Measurements from ENCODE around the gene SKP1. TPM values are rescaled to one million over a fixed set of nuclear protein-coding genes. Genes with fewer than 3 reads are reported as not detected.

SKP1 gene
- total RNA-seq, 1 experiment from 2014 or later, result 348 TPM

- H2BK20ac ChIP-seq (ENCODE audit: low read depth, low read length, poor library complexity, severe bottlenecking), result no peak overlapping the region
- no peak overlapping the region for H4K5ac ChIP-seq (ENCODE audit: insufficient read length, low read depth, low read length)
- H3K18ac ChIP-seq (ENCODE audit: insufficient read length, low read depth, low read length), result no peak overlapping the region
- H3K4me2 ChIP-seq (ENCODE audit: insufficient read depth, insufficient read length, low read length), result no peak overlapping the region
- Mint-ChIP-seq H3K27me3 (ENCODE audit: low read depth) (peaks cover 2% of the 10 kb centered on the region), H3K4me3 (no peak overlapping the region), H3K9me3 (no peaks in the 10 kb centered on the region), H3K36me3 (ENCODE audit: insufficient read depth in 1 of 3, low read depth in 3 of 3) (peaks cover 0 to 20% (median 14%) of the 10 kb centered on the region in 3 experiments; a peak in 3 of 7 replicates), H3K27ac (no peak overlapping the region), H3K4me1 (no peaks in the 10 kb centered on the region)
- H4K8ac ChIP-seq (replicated peaks; ENCODE audit: insufficient read length, low read depth, low read length), result no peak overlapping the region
- H3K23ac ChIP-seq (ENCODE audit: insufficient read length, low read depth, low read length), result no peak overlapping the region
- TF ChIP-seq CTCF (conservative IDR thresholded peaks at IDR 0.05), result no peak
- no peaks in the 10 kb centered on the region for H3K79me1 ChIP-seq (ENCODE audit: insufficient read depth, low read depth, low read length, poor library complexity, severe bottlenecking)
- no peak overlapping the region for H3K27ac ChIP-seq (ENCODE audit: insufficient read length, low read depth, low read length)
- peaks cover 3% of the 10 kb centered on the region for H4K20me1 ChIP-seq (ENCODE audit: control insufficient read depth, insufficient read depth, insufficient read length)
- H2AK5ac ChIP-seq (ENCODE audit: insufficient read length, low read length), result no peak overlapping the region
- H2BK120ac ChIP-seq (ENCODE audit: low read depth, low read length, poor library complexity, severe bottlenecking), result no peak overlapping the region
- no peak for DNase-seq
- H2AFZ ChIP-seq (ENCODE audit: low read length), result no peak overlapping the region
- no peak overlapping the region for H3K4ac ChIP-seq (ENCODE audit: low read depth, low read length)
- H3K4me1 ChIP-seq (ENCODE audit: insufficient read depth, low read length), result no peaks in the 10 kb centered on the region
- no peaks in the 10 kb centered on the region for H3K79me2 ChIP-seq (ENCODE audit: insufficient read depth, low read length)
- no peak overlapping the region for H3T11ph ChIP-seq (ENCODE audit: low read length)
- H3K9me3 ChIP-seq (ENCODE audit: control insufficient read depth, low read depth, low read length), result no peaks in the 10 kb centered on the region
- no peak overlapping the region for H2BK5ac ChIP-seq (ENCODE audit: insufficient read length, low read length)
- no peak overlapping the region for H3K9ac ChIP-seq (ENCODE audit: extremely low read depth, insufficient read length, low read length)
- no peak overlapping the region for H4K91ac ChIP-seq (ENCODE audit: insufficient read length, low read depth, low read length)
- no peak overlapping the region for H3K14ac ChIP-seq (ENCODE audit: insufficient read depth, low read length)
- peaks cover 2% of the 10 kb centered on the region for H3K23me2 ChIP-seq (ENCODE audit: insufficient read length, low read depth, low read length, poor library complexity, severe bottlenecking)
- no peak overlapping the region for H2BK12ac ChIP-seq (ENCODE audit: insufficient read length, low read depth, low read length)
- H3K56ac ChIP-seq (ENCODE audit: insufficient read length, low read depth, low read length), result no peak overlapping the region
- no CpG with 5 or more reads among the region's 12 CpGs for WGBS (ENCODE audit: extremely low coverage, insufficient read length, low lambda C conversion rate)
- H2BK15ac ChIP-seq (ENCODE audit: low read depth, low read length), result no peak overlapping the region
- no peaks in the 10 kb centered on the region for H3K27me3 ChIP-seq (ENCODE audit: insufficient read depth, low read length)
Measured at GRCh38 chr5:134119720-134120119, 57.0 kb downstream of the SKP1 start.
